Left forelimb (tissue), 1 donor: Measurements from ENCODE around the gene EPS15.

Experiments used
- DNase-seq: peaks from one replicate; pipeline ENCODE4 v3.0.0-alpha.2; 2018; ENCODE audit warnings: low spot score

EPS15 gene

GRCh38 chr1:51314974-51315373 lies 204.1 kb downstream of the EPS15 start:
- no peak for DNase-seq

GRCh38 chr1:51313961-51314777 lies 204.9 kb downstream of the EPS15 start:
- DNase-seq, result no peak

DNA sequence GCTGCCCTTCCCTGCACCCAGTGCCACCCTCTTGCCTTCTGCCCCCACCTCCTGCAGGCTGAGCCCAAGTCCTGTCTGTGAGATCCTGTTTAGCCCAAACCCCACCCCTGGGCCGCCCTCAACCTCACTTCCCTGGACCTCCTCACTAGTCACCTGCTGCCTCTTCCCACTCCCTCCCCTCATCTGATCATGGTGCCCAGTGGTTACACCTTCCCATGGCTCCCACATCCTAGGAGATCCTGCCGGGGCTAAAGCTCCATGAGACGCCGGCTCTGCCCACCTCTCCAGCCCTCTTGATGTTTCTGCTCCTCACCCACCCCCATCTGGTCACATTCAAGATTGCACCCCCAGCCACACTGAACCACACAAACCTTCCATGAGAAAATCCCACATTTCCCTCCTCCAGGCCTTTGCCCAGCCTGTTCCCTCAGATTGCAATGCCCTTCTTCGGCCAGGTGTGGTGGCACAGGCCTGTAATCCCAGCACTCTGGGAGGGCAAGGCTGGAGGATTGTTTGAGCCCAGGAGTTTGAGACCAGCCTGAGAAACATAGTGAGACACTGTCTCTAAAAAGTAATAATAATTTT lies 205.7 kb downstream of the EPS15 start:
- DNase-seq, result no peak

GRCh38 chr1:51312718-51313117 lies 206.3 kb downstream of the EPS15 start:
- no peak for DNase-seq

DNA sequence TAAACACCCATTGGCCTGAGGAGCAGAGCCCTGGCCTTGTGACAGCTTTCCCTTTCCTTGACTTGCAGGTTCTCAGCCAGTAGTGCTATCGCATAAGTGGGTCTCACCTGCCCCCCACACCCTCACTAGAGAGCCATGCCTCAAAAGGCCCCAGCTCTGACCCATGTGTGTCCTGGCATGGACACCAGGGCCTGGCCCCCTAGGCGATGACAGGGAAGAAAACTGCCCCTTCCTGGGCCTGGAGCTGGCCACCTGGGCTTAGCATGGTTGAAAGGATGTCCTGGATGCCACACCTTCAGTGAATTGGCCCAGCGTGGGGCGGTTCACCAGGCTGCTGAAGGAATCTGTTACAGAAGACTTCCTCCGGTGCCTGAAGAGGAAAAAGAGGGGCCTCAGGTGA lies 207.2 kb downstream of the EPS15 start:
- no peak for DNase-seq

- DNase-seq, result no peak
Observed at GRCh38 chr1:51310871-51311613, 208.0 kb downstream of the EPS15 start.

DNA sequence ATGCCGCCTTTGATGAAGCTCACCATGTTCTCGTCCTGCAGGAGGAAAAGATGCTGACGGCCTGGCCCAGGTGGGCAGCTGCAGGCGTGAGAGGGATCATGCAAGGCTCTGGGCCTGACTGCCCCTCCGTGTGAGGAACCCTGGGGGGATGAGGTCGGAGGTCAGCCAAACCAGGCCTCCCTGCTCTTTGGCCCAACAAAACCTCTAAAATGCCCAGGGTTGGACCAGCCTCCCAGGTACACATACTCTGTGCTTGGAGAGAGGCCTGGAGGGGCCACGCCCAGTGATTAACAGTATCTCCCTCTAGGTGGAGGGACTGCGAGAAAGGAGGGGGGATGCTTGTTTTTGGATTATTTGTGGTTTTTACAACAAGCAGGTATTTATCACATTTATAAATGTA lies 209.8 kb downstream of the EPS15 start:
- no peak for DNase-seq

DNA sequence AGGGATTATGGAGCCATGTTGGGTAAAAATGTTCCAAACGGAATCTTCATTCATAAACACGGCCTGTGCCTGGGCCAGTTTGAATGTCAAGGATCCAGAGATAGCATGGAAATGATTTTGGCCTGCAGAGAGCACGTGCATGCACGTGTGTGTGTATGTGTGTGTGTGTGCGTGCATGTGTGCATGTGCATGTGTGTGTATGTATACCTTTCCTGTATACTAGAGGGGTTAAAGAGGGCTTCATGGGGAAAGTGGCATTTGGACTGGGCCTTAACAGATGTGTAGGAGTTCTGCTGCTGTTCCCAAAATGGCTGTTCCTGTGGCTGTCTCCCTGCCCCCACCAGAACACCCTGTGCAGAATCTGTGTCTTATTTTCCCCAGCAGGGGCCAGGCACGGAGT lies 210.4 kb downstream of the EPS15 start:
- no peak for DNase-seq

DNA sequence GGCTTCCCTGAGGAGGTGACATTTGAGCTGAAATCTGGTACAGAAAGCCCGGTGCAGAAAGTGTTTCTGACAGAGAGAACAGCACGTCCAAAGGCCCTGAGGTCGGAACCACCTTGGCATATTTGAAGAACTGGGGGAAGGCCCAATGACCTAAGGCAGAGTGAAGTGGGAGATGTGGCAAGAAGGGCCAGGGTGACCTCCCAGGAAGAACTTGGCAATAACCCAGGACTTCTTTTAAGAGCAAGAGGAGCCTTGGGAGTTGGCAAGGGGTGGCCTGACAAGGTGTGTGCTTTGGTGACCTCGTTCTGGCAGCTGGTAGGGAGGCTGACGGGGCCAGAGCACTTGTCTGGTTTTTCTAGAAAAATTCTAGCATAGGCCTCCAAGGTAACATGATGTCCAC lies 212.1 kb downstream of the EPS15 start:
- no peak for DNase-seq

GRCh38 chr1:51305371-51305823 lies 213.7 kb downstream of the EPS15 start:
- DNase-seq, result no peak

- DNase-seq, result no peak
Observed at GRCh38 chr1:51304360-51304759, 214.7 kb downstream of the EPS15 start.
